Uterus (tissue), 4 donors: ENCODE data around the gene LRRC28. TPM values are rescaled to one million over a fixed set of nuclear protein-coding genes. Genes with fewer than 3 reads are reported as not detected.

ENCODE experiments used
- DNase-seq, 2 donors: peaks; one replicate each; pipeline ENCODE4 v3.0.0-alpha.2; 2019 to 2020
- H3K27ac ChIP-seq, 2 donors: fragments of 200-600 bp; sonication (generic); 1 replicate in 1 of 2; 2 replicates in 1 of 2; pipeline ENCODE4 v1.5.1; 2016 to 2018
- H3K27me3 ChIP-seq, 2 donors: fragments of 200-600 bp; sonication (generic); one replicate each; pipeline ENCODE4 v1.5.1; 2018 to 2019; ENCODE audit warnings: control low read depth in 1 of 2
- H3K36me3 ChIP-seq, 2 donors: fragments of 200-600 bp; sonication (generic); one replicate each; pipeline ENCODE4 v1.5.1; 2019; ENCODE audit warnings: control low read depth in 1 of 2
- H3K4me1 ChIP-seq, 2 donors: fragments of 200-600 bp; sonication (generic); one replicate each; pipeline ENCODE4 v1.5.1; 2018 to 2019; ENCODE audit warnings: control low read depth in 1 of 2
- H3K4me3 ChIP-seq, 2 donors: fragments of 200-600 bp; sonication (generic); 1 replicate in 1 of 2; 2 replicates in 1 of 2; pipeline ENCODE4 v1.5.1; 2018 to 2019; ENCODE audit warnings: mild to moderate bottlenecking in 1 of 2
- H3K9me3 ChIP-seq, 2 donors: fragments of 200-600 bp; sonication (generic); one replicate each; pipeline ENCODE4 v1.5.1; 2019; ENCODE audit warnings: control low read depth in 1 of 2
- CTCF ChIP-seq, 4 experiments: fragments of 200-600 bp in 2 of 4; fragments of 450-650 bp in 2 of 4; sonication (generic) in 2 of 4; IDR thresholded peaks; one replicate each; pipeline ENCODE4 v1.5.1; 2016 to 2019; ENCODE audit warnings: antibody characterized with exemption in 4 of 4, mild to moderate bottlenecking in 2 of 4, moderate library complexity in 1 of 4
- POLR2A ChIP-seq, 2 donors: fragments of 450-650 bp; IDR thresholded peaks; one replicate each; pipeline ENCODE4 v1.6.1; 2016; ENCODE audit warnings: antibody characterized with exemption in 2 of 2, mild to moderate bottlenecking in 1 of 2, moderate library complexity in 1 of 2
- intact Hi-C: fragments of 100-400 bp; cut with DNase I; formaldehyde crosslinking; loops from one replicate; pipeline ENCODE4 v1.15.1; 2023; ENCODE audit warnings: low total_unique reads
- total RNA-seq, 4 donors: library from RNA; depleted of rRNA in 3 of 4; stranded (reverse); fragments of >200 nt in 3 of 4; gene quantifications; one replicate each; pipeline versions ENCODE4 v1.1.0 to v1.2.4, GENCODE V29; 2014 to 2023
- donor health status: DM: yes; HTN: yes; CAD: no.

The LRRC28 gene
- total RNA-seq, 4 donors from 2014 or later, result 28.8 to 50.3 (median 35.5) TPM

- DNase-seq, result peak; percentile 18 to 22
- Histone ChIP-seq H3K4me1 (peaks cover 0 to 40% of the 10 kb centered on the region in 2 donors), H3K36me3 (no peaks in the 10 kb centered on the region), H3K27me3 (no peaks in the 10 kb centered on the region), H3K27ac (peak overlapping the region; percentile 52 to 84), H3K4me3 (no peak overlapping the region), H3K9me3 (no peaks in the 10 kb centered on the region)
- intact Hi-C loops, result no loop called here
- TF ChIP-seq POLR2A (IDR thresholded peaks at IDR 0.05) (no peak), CTCF (IDR thresholded peaks at IDR 0.05) (no peak)
Observed at GRCh38 chr15:99435877-99436541, 184.7 kb downstream of the LRRC28 start.

DNA sequence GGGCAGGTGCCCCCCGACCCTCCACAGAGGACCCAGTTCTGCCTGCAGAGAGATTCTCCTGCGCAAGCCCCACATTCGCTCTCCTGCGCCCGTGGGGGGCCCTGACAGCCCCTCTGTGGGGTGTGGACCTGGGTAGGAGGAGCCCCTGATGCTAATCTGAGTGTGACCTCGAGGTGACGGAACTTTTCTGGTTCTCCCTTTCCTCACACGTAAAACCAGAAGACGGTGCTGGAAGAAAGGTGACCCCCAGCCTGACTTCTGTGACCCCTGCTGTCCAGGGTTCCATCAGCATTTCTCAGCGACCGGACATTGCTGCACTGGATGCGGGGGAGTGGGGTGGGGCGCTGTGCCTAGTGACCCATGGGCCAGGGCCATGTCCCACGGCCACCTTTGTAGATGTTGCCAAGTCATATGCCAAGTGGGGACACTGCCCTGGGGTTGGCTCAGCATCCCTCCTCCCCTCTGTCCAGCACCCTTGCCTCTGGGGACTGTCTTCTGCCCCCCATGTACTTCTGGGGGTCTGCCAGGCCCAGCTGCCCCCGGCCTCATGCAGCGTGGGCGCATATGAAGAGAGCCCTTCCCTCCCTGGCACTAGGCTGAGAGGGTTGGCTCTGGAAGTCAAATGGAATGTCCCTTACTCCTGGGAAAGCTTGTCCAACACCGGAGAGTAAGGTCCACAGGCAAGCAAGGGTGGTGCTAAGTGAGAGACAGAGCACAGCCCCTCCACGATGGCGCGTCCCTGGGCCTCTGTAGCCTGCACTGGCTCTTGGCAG is 185.4 kb downstream of the LRRC28 start:
- Histone ChIP-seq H3K36me3 (no peaks in the 10 kb centered on the region), H3K4me3 (no peak overlapping the region), H3K27ac (peak overlapping the region; percentile 74 to 84), H3K4me1 (peaks cover 2 to 43% of the 10 kb centered on the region in 2 donors), H3K9me3 (no peaks in the 10 kb centered on the region), H3K27me3 (no peaks in the 10 kb centered on the region)
- intact Hi-C loops, result no loop called here
- DNase-seq, result peak in 1 of 2 donors; percentile 17
- no peak for TF ChIP-seq CTCF (IDR thresholded peaks at IDR 0.05)
- no peak for TF ChIP-seq POLR2A (IDR thresholded peaks at IDR 0.05)

- H3K4me1 ChIP-seq, result peaks cover 7 to 46% of the 10 kb centered on the region in 2 donors
- TF ChIP-seq POLR2A (IDR thresholded peaks at IDR 0.05) (no peak), CTCF (IDR thresholded peaks at IDR 0.05) (peak in 1 of 4 experiments; percentile 11)
- H3K36me3 ChIP-seq, result no peaks in the 10 kb centered on the region
- H3K4me3 ChIP-seq, result no peak overlapping the region
- peak in 1 of 2 donors; percentile 16 for DNase-seq
- H3K9me3 ChIP-seq, result no peaks in the 10 kb centered on the region
- intact Hi-C loops, result no loop called here
- peak overlapping the region; percentile 74 to 84 for H3K27ac ChIP-seq
- no peaks in the 10 kb centered on the region for H3K27me3 ChIP-seq
Observed at GRCh38 chr15:99437315-99438223, 186.3 kb downstream of the LRRC28 start.

- DNase-seq, result peak in 1 of 2 donors; percentile 16
- Histone ChIP-seq H3K27me3 (no peaks in the 10 kb centered on the region), H3K36me3 (no peaks in the 10 kb centered on the region), H3K9me3 (no peaks in the 10 kb centered on the region), H3K27ac (peak overlapping the region; percentile 74 to 84), H3K4me1 (peaks cover 7 to 41% of the 10 kb centered on the region in 2 donors), H3K4me3 (no peak overlapping the region)
- intact Hi-C loops, result no loop called here
- no peak for TF ChIP-seq CTCF (IDR thresholded peaks at IDR 0.05)
- TF ChIP-seq POLR2A (IDR thresholded peaks at IDR 0.05), result no peak
Observed at GRCh38 chr15:99438224-99438585, 186.9 kb downstream of the LRRC28 start.
